Measurements from ENCODE around the gene GOLGA7B.

DNA sequence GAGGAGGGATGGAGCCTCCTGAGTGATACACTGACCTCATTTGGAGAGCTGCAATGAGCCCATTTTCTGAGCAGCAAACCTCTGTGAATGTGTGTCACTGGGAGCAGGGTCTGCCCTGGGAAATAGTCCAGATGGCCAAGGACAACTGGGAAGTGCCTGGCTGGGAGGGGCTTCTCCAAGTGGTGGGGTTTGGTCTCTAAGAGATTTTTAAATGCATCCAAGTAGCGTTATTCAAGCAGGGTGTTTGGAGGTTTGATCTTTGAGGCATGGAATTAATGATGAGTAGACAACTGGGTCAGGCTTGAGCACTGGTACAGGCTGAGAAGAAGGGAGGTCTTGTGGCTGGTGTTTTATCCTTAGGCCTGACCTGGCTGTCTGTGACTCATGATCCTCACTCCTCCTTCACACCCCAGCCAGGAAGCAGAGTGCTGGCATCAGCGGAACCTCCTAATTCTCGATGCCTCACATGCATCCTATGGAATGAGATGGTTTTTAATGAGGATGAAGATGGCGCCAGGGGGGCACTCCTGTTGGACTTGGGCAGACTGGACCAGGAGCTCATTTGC, 3.3 kb downstream of the GOLGA7B start:
- TF ChIP-seq, protein P1, sequence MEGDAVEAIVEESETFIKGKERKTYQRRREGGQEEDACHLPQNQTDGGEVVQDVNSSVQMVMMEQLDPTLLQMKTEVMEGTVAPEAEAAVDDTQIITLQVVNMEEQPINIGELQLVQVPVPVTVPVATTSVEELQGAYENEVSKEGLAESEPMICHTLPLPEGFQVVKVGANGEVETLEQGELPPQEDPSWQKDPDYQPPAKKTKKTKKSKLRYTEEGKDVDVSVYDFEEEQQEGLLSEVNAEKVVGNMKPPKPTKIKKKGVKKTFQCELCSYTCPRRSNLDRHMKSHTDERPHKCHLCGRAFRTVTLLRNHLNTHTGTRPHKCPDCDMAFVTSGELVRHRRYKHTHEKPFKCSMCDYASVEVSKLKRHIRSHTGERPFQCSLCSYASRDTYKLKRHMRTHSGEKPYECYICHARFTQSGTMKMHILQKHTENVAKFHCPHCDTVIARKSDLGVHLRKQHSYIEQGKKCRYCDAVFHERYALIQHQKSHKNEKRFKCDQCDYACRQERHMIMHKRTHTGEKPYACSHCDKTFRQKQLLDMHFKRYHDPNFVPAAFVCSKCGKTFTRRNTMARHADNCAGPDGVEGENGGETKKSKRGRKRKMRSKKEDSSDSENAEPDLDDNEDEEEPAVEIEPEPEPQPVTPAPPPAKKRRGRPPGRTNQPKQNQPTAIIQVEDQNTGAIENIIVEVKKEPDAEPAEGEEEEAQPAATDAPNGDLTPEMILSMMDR (IDR thresholded peaks at IDR 0.05; ENCODE audit: insufficient read depth, low read length), result no peak
- TF ChIP-seq, protein P2, sequence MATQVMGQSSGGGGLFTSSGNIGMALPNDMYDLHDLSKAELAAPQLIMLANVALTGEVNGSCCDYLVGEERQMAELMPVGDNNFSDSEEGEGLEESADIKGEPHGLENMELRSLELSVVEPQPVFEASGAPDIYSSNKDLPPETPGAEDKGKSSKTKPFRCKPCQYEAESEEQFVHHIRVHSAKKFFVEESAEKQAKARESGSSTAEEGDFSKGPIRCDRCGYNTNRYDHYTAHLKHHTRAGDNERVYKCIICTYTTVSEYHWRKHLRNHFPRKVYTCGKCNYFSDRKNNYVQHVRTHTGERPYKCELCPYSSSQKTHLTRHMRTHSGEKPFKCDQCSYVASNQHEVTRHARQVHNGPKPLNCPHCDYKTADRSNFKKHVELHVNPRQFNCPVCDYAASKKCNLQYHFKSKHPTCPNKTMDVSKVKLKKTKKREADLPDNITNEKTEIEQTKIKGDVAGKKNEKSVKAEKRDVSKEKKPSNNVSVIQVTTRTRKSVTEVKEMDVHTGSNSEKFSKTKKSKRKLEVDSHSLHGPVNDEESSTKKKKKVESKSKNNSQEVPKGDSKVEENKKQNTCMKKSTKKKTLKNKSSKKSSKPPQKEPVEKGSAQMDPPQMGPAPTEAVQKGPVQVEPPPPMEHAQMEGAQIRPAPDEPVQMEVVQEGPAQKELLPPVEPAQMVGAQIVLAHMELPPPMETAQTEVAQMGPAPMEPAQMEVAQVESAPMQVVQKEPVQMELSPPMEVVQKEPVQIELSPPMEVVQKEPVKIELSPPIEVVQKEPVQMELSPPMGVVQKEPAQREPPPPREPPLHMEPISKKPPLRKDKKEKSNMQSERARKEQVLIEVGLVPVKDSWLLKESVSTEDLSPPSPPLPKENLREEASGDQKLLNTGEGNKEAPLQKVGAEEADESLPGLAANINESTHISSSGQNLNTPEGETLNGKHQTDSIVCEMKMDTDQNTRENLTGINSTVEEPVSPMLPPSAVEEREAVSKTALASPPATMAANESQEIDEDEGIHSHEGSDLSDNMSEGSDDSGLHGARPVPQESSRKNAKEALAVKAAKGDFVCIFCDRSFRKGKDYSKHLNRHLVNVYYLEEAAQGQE (IDR thresholded peaks at IDR 0.05; ENCODE audit: insufficient replicate concordance, low read depth), result no peak

All from HL-60 (cell line).